ENCODE data around the gene PSME4. TPM values are rescaled to one million over a fixed set of nuclear protein-coding genes. Genes with fewer than 3 reads are reported as not detected.

The PSME4 gene
- total RNA-seq, 4 donors from 2014 or later = 23.8 to 51.2 (median 34.2) TPM

DNA sequence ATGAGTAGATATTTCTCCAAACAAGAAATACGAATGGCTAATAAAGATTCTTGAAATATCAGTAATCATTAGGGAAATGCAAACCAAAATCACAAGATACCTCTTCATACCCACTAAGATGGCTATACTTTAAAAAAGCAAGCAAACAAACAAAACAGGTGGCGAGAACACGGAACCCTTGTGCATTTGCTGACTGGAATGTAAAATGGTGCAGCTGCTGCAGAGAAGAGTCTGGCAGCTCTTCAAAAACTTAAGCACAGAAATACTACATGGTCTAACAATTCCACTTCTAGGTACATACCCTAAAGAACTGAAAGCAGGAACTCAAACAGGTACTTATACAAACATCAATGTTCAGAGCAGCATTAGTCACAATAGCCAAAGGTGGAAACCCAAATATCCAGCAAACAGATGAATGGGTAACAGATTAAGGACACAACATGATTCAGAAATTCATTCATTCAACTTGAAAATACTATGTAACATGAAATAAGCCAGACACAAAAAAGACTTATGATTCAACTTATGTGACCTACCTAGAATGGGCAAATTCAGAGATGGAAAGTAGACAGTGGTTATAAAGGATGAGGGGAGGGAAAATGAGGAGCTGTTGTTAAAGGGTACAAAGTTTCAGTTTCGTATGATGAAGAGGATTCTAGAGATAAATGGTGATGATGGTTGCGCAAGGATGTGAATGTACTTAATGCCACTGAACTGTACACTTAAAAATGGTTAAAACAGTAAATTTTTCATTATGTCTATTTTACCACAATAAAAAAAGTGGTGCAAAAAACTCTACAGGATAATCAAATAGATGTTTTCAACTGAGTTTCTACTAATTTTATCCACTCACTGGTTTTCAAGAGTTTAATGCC lies 84.2 kb downstream of the PSME4 start:
- no peak for TF ChIP-seq POLR2A (IDR thresholded peaks at IDR 0.05)
- TF ChIP-seq, protein P1, sequence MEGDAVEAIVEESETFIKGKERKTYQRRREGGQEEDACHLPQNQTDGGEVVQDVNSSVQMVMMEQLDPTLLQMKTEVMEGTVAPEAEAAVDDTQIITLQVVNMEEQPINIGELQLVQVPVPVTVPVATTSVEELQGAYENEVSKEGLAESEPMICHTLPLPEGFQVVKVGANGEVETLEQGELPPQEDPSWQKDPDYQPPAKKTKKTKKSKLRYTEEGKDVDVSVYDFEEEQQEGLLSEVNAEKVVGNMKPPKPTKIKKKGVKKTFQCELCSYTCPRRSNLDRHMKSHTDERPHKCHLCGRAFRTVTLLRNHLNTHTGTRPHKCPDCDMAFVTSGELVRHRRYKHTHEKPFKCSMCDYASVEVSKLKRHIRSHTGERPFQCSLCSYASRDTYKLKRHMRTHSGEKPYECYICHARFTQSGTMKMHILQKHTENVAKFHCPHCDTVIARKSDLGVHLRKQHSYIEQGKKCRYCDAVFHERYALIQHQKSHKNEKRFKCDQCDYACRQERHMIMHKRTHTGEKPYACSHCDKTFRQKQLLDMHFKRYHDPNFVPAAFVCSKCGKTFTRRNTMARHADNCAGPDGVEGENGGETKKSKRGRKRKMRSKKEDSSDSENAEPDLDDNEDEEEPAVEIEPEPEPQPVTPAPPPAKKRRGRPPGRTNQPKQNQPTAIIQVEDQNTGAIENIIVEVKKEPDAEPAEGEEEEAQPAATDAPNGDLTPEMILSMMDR (IDR thresholded peaks at IDR 0.05) = no peak
- Histone ChIP-seq H3K4me3 (no peak overlapping the region), H3K36me3 (peaks cover 0 to 97% (median 0%) of the 10 kb centered on the region in 3 donors), H3K4me1 (no peaks in the 10 kb centered on the region), H3K9me3 (no peaks in the 10 kb centered on the region), H3K27me3 (no peaks in the 10 kb centered on the region), H3K27ac (no peak overlapping the region)
- no peak for DNase-seq

DNA sequence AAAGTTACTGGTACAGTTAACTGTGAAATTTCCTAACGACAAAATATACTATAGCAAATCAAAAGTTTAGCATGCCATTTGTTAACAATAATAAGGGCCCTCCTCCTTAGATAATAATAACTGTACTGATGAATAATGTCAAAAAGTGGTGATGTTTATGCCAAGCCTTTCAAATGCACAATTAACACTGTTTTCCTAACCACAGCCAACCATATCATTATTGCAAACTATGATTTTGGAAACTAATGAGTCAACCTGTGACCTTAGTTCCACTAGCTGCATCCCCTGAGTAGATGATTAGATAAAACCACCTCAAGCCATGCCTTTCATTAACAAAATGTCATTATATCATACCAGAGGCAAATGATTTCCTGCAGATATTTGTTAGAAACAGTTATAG lies 85.9 kb downstream of the PSME4 start:
- H3K9me3 ChIP-seq = no peaks in the 10 kb centered on the region
- no peak for DNase-seq
- no peaks in the 10 kb centered on the region for H3K27me3 ChIP-seq
- H3K36me3 ChIP-seq = peaks cover 0 to 83% (median 0%) of the 10 kb centered on the region in 3 donors
- H3K27ac ChIP-seq = no peak overlapping the region
- no peak overlapping the region for H3K4me3 ChIP-seq
- no peaks in the 10 kb centered on the region for H3K4me1 ChIP-seq
- TF ChIP-seq, protein P1 (IDR thresholded peaks at IDR 0.05) = no peak
- TF ChIP-seq POLR2A (IDR thresholded peaks at IDR 0.05) = no peak

DNA sequence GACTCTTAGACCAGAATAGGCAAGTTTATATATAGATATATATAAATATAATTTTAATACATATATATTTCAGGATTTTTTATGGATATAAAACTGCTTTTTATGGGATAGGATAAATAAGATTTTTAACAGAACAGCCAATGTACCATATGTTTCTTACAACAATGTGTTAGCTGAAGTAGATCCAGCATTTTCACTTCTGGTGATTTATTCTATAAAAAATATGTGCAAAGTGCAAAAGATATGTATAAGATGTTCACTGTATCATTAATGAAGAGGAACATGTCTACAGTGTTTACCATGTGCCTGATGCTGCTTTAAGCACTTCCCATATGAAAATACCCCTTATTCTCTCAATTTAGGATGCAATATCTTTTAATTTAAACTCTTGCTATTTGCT lies 88.8 kb downstream of the PSME4 start:
- peaks cover 0 to 67% (median 0%) of the 10 kb centered on the region in 3 donors for H3K36me3 ChIP-seq
- no peaks in the 10 kb centered on the region for H3K4me1 ChIP-seq
- no peaks in the 10 kb centered on the region for H3K9me3 ChIP-seq
- DNase-seq = no peak
- no peak overlapping the region for H3K27ac ChIP-seq
- H3K4me3 ChIP-seq = no peak overlapping the region
- TF ChIP-seq, protein P1 (IDR thresholded peaks at IDR 0.05) = no peak
- no peak for TF ChIP-seq POLR2A (IDR thresholded peaks at IDR 0.05)
- no peaks in the 10 kb centered on the region for H3K27me3 ChIP-seq

DNA sequence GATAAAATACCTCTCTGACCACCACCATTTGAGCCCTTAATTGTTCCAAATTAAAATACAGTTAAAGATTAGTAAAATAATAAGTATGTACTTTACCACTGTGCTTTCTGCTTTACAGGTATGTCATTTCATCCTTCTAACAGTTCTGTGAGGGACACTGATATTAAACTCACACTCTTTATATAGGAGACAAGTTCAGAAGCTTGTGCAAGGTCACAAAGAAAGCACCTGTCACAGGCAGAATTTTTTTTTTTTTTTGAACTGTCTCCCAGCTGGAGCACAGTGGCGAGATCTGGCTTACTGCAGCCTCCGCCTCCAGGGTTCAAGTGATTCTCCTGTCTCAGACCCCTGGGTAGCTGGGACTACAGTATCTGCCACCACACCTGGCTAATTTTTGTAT lies 89.4 kb downstream of the PSME4 start:
- TF ChIP-seq POLR2A (IDR thresholded peaks at IDR 0.05) = no peak
- TF ChIP-seq, protein P1 (IDR thresholded peaks at IDR 0.05) = no peak
- H3K27ac ChIP-seq = no peak overlapping the region
- H3K27me3 ChIP-seq = no peaks in the 10 kb centered on the region
- no peak overlapping the region for H3K4me3 ChIP-seq
- DNase-seq = no peak
- peaks cover 0 to 61% (median 0%) of the 10 kb centered on the region in 3 donors for H3K36me3 ChIP-seq
- no peaks in the 10 kb centered on the region for H3K4me1 ChIP-seq
- no peaks in the 10 kb centered on the region for H3K9me3 ChIP-seq

DNA sequence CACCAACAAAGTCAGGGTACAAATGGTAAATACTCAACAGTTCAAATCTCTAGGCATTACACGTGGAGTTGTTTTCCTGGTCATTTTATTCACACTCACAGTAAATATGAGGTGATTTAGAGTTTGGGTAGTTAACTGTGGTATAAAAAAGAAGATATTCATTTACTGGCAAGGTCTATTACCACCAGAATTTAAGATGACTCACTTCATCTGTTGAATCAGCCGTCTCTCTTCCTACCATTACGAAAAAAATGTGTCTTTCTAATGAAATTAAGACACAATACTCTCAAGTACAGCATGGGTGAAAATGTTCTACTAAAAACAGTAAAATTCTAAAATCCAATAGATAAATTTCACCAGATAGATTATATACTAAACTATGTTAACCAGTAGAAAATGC lies 90.0 kb downstream of the PSME4 start:
- no peaks in the 10 kb centered on the region for H3K9me3 ChIP-seq
- TF ChIP-seq POLR2A (IDR thresholded peaks at IDR 0.05) = no peak
- TF ChIP-seq, protein P1 (IDR thresholded peaks at IDR 0.05) = no peak
- H3K36me3 ChIP-seq = peaks cover 0 to 56% (median 0%) of the 10 kb centered on the region in 3 donors

More for the DNA sequence above, 90.0 kb downstream of the PSME4 start:
- no peak overlapping the region for H3K27ac ChIP-seq
- no peaks in the 10 kb centered on the region for H3K27me3 ChIP-seq
- no peak overlapping the region for H3K4me3 ChIP-seq
- no peaks in the 10 kb centered on the region for H3K4me1 ChIP-seq
- DNase-seq = no peak

All from Peyer's patch (tissue), 4 donors.